Testis (tissue), 3 donors: ENCODE results near the gene PCBP3. TPM values are rescaled to one million over a fixed set of nuclear protein-coding genes. Genes with fewer than 3 reads are reported as not detected.

Experiments
- DNase-seq: peaks from one replicate; pipeline ENCODE4 v3.0.0-alpha.2; 2019
- H3K27ac ChIP-seq, 2 donors: fragments of 200-600 bp; sonication (generic); one replicate each; pipeline ENCODE4 v1.5.1; 2019
- H3K27me3 ChIP-seq: fragments of 200-600 bp; sonication (generic); one replicate; pipeline ENCODE4 v1.5.1; 2019
- H3K36me3 ChIP-seq: fragments of 200-600 bp; sonication (generic); one replicate; pipeline ENCODE4 v1.5.1; 2017; ENCODE audit warnings: low read depth; ENCODE audit errors: missing control alignments
- H3K4me1 ChIP-seq: fragments of 200-600 bp; sonication (generic); one replicate; pipeline ENCODE4 v1.5.1; 2019
- H3K4me3 ChIP-seq, 2 donors: fragments of 200-600 bp; sonication (generic); one replicate each; pipeline ENCODE4 v1.5.1; 2017 to 2019
- H3K9me3 ChIP-seq: fragments of 200-600 bp; sonication (generic); one replicate; pipeline ENCODE4 v1.5.1; 2017
- POLR2A ChIP-seq: fragments of 450-650 bp; IDR thresholded peaks from one replicate; pipeline ENCODE4 v1.6.1; 2017; ENCODE audit warnings: antibody characterized with exemption, mild to moderate bottlenecking, moderate library complexity
- WGBS, 2 donors: methylation state at CpG; one replicate each; pipeline ENCODE4 v1.1.5; 2018; 5-methylcytosine and 5-hydroxymethylcytosine counted together
- intact Hi-C: fragments of 100-400 bp; cut with DNase I; formaldehyde crosslinking; loops from one replicate; pipeline ENCODE4 v1.15.1; 2023; ENCODE audit warnings: low total_unique reads
- polyA plus RNA-seq: library from polyadenylated mRNA; stranded (reverse); fragments of 350-450 nt; fragmentation: Illumina TruSeq; extraction: RNeasy Lipid Tissue Mini Kit (QIAGEN cat#74804); gene quantifications from one replicate; pipeline ENCODE4 v1.2.3, GENCODE V29; 2014; ENCODE audit warnings: low read depth, low replicate concordance; ENCODE audit not compliant: insufficient read depth
- total RNA-seq, 2 donors: library from RNA; depleted of rRNA; stranded (reverse); fragments of >200 nt; gene quantifications; one replicate each; pipeline ENCODE4 v1.2.3, GENCODE V29; 2016
- TF ChIP-seq, protein P1 (sequence below), 3 experiments: fragments of 450-650 bp in 2 of 3; fragments of 200-600 bp in 1 of 3; sonication (generic) in 1 of 3; IDR thresholded peaks; one replicate each; pipeline ENCODE4 v1.5.1; 2016 to 2019; ENCODE audit warnings: antibody characterized with exemption in 3 of 3, mild to moderate bottlenecking in 2 of 3, moderate library complexity in 1 of 3

The PCBP3 gene
- total and polyA plus RNA-seq, 3 donors from 2014 or later = 35.7 to 58.3 (median 38.0) TPM

DNA sequence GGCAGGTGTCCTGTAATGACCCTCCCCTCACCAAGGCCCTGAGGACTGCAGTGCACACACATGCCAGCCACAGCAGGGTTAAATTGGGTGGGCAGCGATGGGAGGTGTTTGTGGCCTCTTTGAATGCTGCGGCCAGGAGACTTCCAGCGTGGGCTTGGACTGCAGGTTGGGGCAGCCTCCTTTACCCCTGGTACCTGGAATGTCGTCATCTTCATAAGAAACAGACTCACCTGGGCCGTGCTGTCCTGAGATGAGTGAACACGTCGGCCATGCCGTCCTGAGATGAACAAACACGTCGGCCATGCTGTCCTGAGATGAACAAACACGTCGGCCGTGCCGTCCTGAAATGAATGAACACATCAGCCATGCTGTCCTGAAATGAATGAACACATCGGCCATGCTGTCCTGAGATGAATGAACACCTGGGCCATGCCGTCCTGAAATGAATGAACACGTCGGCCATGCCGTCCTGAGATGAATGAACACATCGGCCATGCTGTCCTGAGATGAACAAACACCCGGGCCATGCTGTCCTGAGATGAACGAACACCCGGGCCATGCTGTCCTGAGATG lies 288.0 kb downstream of the PCBP3 start:
- intact Hi-C loops = no loop called here
- Histone ChIP-seq H3K4me1 (no peaks in the 10 kb centered on the region), H3K4me3 (no peak overlapping the region), H3K9me3 (no peaks in the 10 kb centered on the region), H3K27ac (no peak overlapping the region), H3K27me3 (no peaks in the 10 kb centered on the region), H3K36me3 (no peaks in the 10 kb centered on the region)
- DNase-seq = no peak
- 90 to 94% methylated on average over 20 to 23 of the region's 23 CpGs for WGBS, 2 donors
- TF ChIP-seq, protein P1, sequence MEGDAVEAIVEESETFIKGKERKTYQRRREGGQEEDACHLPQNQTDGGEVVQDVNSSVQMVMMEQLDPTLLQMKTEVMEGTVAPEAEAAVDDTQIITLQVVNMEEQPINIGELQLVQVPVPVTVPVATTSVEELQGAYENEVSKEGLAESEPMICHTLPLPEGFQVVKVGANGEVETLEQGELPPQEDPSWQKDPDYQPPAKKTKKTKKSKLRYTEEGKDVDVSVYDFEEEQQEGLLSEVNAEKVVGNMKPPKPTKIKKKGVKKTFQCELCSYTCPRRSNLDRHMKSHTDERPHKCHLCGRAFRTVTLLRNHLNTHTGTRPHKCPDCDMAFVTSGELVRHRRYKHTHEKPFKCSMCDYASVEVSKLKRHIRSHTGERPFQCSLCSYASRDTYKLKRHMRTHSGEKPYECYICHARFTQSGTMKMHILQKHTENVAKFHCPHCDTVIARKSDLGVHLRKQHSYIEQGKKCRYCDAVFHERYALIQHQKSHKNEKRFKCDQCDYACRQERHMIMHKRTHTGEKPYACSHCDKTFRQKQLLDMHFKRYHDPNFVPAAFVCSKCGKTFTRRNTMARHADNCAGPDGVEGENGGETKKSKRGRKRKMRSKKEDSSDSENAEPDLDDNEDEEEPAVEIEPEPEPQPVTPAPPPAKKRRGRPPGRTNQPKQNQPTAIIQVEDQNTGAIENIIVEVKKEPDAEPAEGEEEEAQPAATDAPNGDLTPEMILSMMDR (IDR thresholded peaks at IDR 0.05) = no peak
- no peak for TF ChIP-seq POLR2A

DNA sequence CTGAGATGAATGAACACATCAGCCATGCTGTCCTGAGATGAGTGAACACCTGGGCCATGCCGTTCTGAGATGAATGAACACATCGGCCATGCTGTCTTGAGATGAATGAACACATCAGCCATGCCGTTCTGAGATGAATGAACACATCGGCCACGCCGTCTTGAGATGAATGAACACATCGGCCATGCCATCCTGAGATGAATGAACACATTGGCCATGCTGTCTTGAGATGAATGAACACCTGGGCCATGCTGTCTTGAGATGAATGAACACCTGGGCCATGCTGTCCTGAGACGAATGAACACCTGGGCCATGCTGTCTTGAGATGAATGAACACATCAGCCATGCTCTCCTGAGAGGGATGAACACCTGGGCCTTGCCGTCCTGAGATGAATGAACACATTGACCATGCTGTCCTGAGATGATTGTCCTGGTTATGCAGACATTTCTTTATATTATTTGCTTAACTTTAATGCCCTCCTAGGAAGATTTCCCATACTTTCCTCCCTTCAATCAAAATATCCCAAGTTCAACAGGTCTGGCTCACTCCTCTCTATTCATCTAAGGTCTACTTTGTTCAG lies 289.5 kb downstream of the PCBP3 start:
- no peak overlapping the region for H3K27ac ChIP-seq
- no peak for TF ChIP-seq POLR2A
- TF ChIP-seq, protein P1 (IDR thresholded peaks at IDR 0.05) = no peak
- H3K4me1 ChIP-seq = no peaks in the 10 kb centered on the region
- no peak overlapping the region for H3K4me3 ChIP-seq
- H3K27me3 ChIP-seq = no peaks in the 10 kb centered on the region
- intact Hi-C loops = no loop called here
- no peak for DNase-seq
- 80 to 82% methylated on average over 9 of the region's 9 CpGs for WGBS, 2 donors
- H3K36me3 ChIP-seq = no peaks in the 10 kb centered on the region
- no peaks in the 10 kb centered on the region for H3K9me3 ChIP-seq

DNA sequence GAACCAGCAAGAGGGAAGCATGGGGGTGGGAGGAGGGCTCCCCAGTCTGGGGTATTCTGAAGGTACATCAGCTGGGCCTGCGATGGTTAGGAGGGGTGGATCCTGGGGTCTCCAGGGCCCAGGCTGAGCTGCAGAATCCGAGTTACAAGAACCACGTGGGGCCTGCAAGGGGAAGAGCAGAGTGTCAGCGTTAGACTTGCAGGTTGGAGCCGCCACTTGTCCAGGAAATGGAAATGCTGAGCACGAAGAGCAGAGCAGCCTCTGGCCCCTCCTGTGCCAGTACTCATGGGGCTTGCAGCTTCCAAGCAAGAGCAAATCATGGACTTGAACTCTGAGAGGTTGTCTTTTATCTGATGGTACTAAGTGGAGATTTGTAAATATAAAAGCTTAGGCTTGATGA lies 290.6 kb downstream of the PCBP3 start:
- intact Hi-C loops = no loop called here
- no peak overlapping the region for H3K4me3 ChIP-seq
- TF ChIP-seq POLR2A = no peak
- TF ChIP-seq, protein P1 (IDR thresholded peaks at IDR 0.05) = no peak
- H3K4me1 ChIP-seq = no peaks in the 10 kb centered on the region
- no peak for DNase-seq
- H3K9me3 ChIP-seq = no peaks in the 10 kb centered on the region
- no peaks in the 10 kb centered on the region for H3K36me3 ChIP-seq
- H3K27me3 ChIP-seq = no peaks in the 10 kb centered on the region
- 79 to 88% methylated on average over 6 of the region's 6 CpGs for WGBS, 2 donors
- no peak overlapping the region for H3K27ac ChIP-seq

DNA sequence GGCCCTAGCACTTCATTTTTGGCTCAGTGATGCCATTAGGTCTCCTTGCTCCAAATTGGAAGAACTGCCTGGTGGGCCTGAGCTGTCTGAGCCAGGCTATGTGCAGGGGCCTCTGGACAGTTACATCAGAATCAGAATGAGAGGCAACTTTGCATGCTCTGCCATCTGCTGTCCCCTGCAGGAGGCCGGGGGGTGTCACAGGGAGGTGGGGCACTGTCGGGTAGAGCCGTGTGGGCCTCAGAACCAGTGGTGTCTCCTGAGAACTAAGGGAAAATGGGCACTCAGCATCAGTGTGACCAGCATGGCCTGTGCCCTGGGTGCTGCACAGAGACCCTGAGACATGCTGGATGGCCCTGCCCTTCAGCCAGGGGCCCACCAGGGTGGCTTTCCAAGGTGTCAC lies 291.0 kb downstream of the PCBP3 start:
- no peak for TF ChIP-seq POLR2A
- DNase-seq = no peak
- Histone ChIP-seq H3K27me3 (no peaks in the 10 kb centered on the region), H3K4me3 (no peak overlapping the region), H3K9me3 (no peaks in the 10 kb centered on the region), H3K36me3 (no peaks in the 10 kb centered on the region), H3K4me1 (no peaks in the 10 kb centered on the region), H3K27ac (no peak overlapping the region)
- 88 to 94% methylated on average over 3 of the region's 3 CpGs for WGBS, 2 donors
- intact Hi-C loops = no loop called here

DNA sequence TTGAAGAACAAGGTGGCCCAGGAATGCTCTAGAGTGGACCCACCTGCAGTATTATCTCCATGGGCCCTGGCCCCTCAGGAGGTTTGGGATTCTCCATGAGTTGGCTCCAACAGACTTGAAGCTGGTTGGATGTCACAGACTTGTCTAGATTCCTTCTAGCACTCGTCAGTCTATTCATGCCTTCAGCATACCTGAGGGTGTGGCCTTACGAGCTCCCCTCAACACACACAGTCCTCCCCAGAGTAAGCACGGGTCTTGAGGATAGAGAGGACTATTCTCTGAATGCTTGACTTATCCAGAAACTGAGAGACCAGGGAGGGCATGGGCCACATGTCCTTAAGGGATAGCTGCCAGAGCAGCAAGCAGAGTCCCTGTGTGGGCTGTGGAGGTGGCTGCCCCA lies 292.1 kb downstream of the PCBP3 start:
- intact Hi-C loops = no loop called here
- Histone ChIP-seq H3K27ac (no peak overlapping the region), H3K9me3 (no peaks in the 10 kb centered on the region), H3K4me1 (no peaks in the 10 kb centered on the region), H3K36me3 (no peaks in the 10 kb centered on the region), H3K27me3 (no peaks in the 10 kb centered on the region), H3K4me3 (no peak overlapping the region)
- 80 to 94% methylated on average over 3 of the region's 3 CpGs for WGBS, 2 donors
- TF ChIP-seq POLR2A = no peak
- TF ChIP-seq, protein P1 (IDR thresholded peaks at IDR 0.05) = no peak
- no peak for DNase-seq
